HG02981 (cell line): Measurements from ENCODE around the gene PARP15.

Source experiments
- ATAC-seq: cut with Tn5 transposase; IDR thresholded peaks from one replicate; pipeline ENCODE4 v1.9.1; 2021; ENCODE audit warnings: mild to moderate bottlenecking, moderate library complexity; ENCODE audit not compliant: unreplicated experiment

Gene PARP15

GRCh38 chr3:122661633-122662032 lies 84.2 kb downstream of the PARP15 start:
- ATAC-seq: no peak

- ATAC-seq: no peak
Observed at GRCh38 chr3:122662505-122662904, 85.1 kb downstream of the PARP15 start.

GRCh38 chr3:122665226-122665786 lies 87.9 kb downstream of the PARP15 start:
- no peak for ATAC-seq

GRCh38 chr3:122665881-122666280 lies 88.4 kb downstream of the PARP15 start:
- ATAC-seq: no peak

- peak; percentile 92 for ATAC-seq
Observed at GRCh38 chr3:122668930-122669730, 91.7 kb downstream of the PARP15 start.

- no peak for ATAC-seq
Observed at GRCh38 chr3:122671553-122671952, 94.1 kb downstream of the PARP15 start.

GRCh38 chr3:122674339-122674738 lies 96.9 kb downstream of the PARP15 start:
- ATAC-seq: no peak

- no peak for ATAC-seq
Observed at GRCh38 chr3:122676759-122677158, 99.3 kb downstream of the PARP15 start.

GRCh38 chr3:122677216-122677615 lies 99.8 kb downstream of the PARP15 start:
- no peak for ATAC-seq

GRCh38 chr3:122678506-122678905 lies 101.1 kb downstream of the PARP15 start:
- ATAC-seq: no peak

- ATAC-seq: peak; percentile 33
Observed at GRCh38 chr3:122679085-122679881, 101.8 kb downstream of the PARP15 start.

GRCh38 chr3:122679882-122680474 lies 102.5 kb downstream of the PARP15 start:
- no peak for ATAC-seq

- ATAC-seq: peak; percentile 33
Observed at GRCh38 chr3:122680475-122681283, 103.2 kb downstream of the PARP15 start, which contains the start of gene PARP14. Gene PARP14, plus strand, starts transcription at chr3:122680839. Its CDS starts 45 bp downstream, at chr3:122680884.

GRCh38 chr3:122681284-122681973 lies 104.0 kb downstream of the PARP15 start:
- no peak for ATAC-seq

- ATAC-seq: no peak
Observed at GRCh38 chr3:122681974-122682409, 104.5 kb downstream of the PARP15 start.

GRCh38 chr3:122682778-122683411 lies 105.4 kb downstream of the PARP15 start:
- peak; percentile 29 for ATAC-seq

GRCh38 chr3:122687298-122687697 lies 109.8 kb downstream of the PARP15 start:
- ATAC-seq: no peak
